ENCODE measurements around the gene TSPAN8. TPM values are rescaled to one million over a fixed set of nuclear protein-coding genes. Genes with fewer than 3 reads are reported as not detected.
"Not testable (repeated sequence)": the region's sequence is repeated elsewhere in the genome, so short reads cannot be mapped to it uniquely, and the experiment has no call there.

Gene TSPAN8
- 1.8 TPM for total RNA-seq
- long read RNA-seq, partial matches to known transcripts = 0 of 3 reads
- long read RNA-seq, other reads (novel, unspliced or antisense) = 0 of 3 reads

GRCh38 chr12:71157601-71158233, at the start of gene TSPAN8:
Gene TSPAN8 (minus strand): TSS chr12:71157999. CDS start chr12:71157678, 321 bp downstream.
- DNase-seq (ENCODE audit: low spot score) = no peak

DNA sequence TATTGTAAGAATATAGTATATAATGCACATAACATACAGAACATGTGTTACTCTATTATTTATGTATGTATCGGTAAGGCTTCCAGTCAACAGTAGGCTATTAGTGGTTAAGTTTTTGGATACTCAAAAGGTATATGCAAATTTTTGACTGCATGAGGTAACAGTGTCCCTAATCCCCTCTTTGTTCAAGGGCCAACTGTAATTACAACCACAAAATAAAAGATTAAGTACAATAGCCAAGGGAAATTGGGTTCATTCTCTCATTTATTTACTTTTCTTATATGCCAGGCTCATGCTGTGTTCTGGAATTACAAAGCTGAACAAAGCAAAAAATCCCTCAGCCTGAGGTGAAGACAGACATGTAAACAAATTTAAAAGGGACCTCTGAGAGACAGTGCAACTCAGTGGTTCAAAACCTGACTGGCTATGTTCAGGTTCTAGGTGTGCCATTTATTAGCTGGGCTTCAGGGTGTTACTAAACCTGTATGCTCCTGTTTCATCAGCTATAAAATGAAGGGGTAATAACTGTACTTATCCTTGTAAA, 43.4 kb upstream of the TSPAN8 start:
- no peak for DNase-seq (ENCODE audit: low spot score)

GRCh38 chr12:71200706-71201105, 42.9 kb upstream of the TSPAN8 start:
- no peak for DNase-seq (ENCODE audit: low spot score)

GRCh38 chr12:71197460-71197859, 39.7 kb upstream of the TSPAN8 start:
- DNase-seq (ENCODE audit: low spot score) = no peak

- DNase-seq (ENCODE audit: low spot score) = no peak
Measured at GRCh38 chr12:71195338-71195896, 37.6 kb upstream of the TSPAN8 start.

- DNase-seq (ENCODE audit: low spot score) = no peak
Measured at GRCh38 chr12:71194657-71195056, 36.9 kb upstream of the TSPAN8 start.

GRCh38 chr12:71193041-71193440, 35.2 kb upstream of the TSPAN8 start:
- DNase-seq (ENCODE audit: low spot score) = no peak

DNA sequence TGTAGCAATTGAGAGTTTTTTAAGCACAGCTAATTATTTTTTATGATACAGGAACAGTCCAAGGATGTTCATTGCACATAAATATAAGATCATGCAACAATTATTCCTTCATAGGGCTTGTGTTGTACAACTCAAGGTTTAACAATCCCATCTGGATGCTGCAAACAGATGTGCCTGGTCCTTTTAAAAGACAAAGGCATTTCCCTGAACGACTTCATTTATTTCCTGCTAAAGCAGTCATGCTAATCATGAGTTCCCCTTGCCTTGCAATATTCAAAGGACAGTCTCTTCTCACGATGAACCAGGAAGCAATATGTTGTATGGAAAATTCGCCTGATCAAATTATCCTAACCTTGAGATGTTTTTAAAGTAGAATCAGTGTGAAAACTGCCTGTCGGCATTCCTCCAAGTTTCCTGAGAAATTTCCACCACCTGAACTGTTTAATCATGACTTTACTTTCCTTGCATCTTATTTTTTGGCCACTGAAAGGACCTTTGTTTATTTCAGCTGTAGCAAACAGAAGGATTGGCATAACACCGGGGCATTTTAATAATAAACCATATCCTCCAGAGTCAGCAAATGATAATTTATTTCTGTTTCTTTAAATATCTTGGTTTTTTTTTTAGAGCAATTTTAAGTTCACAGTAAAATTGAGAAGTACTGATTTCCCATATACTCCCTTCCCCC, 33.9 kb upstream of the TSPAN8 start:
- no peak for DNase-seq (ENCODE audit: low spot score)

DNA sequence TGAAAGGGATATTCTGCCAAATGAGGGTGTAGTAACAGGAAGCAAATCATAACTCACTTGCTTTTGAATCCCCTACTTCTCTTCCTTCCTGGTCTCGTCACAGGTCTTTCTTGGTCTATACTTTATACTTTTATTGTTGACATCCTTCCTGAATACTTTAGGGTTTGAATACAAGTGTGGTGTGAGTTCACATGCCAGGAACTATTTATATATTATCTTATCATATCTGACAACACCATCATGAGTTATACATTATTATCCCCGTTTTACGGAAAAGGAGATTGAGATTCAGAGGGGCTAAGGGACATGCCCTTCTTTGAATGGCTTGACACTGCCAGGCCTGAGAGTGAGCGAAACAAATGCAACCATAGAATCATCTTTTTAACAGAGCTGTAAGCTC, 33.0 kb upstream of the TSPAN8 start:
- no peak for DNase-seq (ENCODE audit: low spot score)

GRCh38 chr12:71187379-71187778, 29.6 kb upstream of the TSPAN8 start:
- no peak for DNase-seq (ENCODE audit: low spot score)

DNA sequence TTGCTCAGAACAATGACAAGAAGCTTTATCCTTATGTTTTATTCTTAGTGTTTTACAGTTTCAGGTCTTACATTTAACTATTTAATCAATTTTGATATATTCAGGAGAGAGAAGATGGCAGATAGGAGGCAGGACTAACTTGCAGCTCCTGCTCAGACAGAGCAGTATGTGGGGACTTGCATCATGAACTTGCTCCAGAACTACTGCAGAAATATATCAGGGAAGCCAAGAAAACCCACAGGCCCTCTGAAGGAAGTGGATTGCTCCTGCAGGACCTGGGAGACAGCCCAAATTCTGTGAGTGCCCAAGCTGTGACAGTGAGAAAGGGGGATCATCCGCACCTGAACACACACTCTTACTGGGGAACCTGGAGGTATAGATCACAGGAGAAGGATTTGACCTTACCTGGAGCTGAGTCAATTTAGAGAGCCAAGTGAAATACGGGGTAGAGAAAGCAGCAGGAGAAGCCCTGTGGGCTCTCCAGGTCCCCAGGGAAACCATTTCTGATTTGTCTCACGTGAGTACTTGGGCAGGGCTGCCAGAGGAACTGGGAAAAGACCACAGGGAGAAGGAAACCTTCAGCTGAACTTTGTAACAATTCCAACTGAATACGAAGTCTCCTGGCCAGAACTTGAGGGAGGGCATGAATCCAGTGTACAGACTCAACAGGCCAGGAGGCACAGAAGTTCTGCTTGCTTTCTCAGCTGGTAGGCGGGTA, 28.9 kb upstream of the TSPAN8 start:
- no peak for DNase-seq (ENCODE audit: low spot score)

DNA sequence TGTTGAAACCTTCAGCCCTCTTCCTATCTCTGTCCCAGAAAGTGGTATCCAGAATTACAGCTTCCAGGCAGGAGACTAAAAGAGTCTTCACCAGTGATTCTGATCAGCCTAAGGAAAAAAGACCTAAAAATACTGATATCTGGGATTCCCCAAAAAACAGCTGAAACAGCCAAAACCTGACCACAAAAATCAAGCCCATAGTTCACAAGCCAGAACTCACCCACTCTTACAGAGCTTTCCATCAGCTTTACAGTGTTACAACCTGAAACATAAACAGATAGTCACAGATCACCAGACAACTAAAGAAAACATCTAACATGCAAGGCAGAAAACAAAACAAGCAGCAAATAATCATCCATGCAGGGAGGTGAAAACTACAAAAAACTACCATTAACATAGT, 26.0 kb upstream of the TSPAN8 start:
- DNase-seq (ENCODE audit: low spot score) = no peak

GRCh38 chr12:71183018-71183417, 25.2 kb upstream of the TSPAN8 start:
- DNase-seq (ENCODE audit: low spot score) = no peak

DNA sequence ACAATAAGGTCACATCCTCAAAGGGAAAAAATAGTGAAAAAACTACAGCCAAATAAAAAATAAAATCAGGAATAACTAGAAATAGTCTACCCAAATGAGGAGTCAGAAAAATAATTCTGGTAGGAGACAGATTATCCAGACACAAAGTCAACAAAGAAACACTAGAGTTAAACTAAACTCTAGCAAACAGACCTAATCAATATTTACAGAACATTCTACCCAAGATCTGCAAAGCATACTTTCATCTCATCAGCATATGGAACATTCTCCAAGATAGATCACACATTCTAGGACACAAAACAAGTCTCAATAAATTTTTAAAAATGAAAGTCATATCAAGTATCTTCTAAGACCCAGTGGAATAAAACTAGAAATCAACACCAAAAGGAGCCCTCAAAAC, 20.4 kb upstream of the TSPAN8 start:
- DNase-seq (ENCODE audit: low spot score) = no peak

DNA sequence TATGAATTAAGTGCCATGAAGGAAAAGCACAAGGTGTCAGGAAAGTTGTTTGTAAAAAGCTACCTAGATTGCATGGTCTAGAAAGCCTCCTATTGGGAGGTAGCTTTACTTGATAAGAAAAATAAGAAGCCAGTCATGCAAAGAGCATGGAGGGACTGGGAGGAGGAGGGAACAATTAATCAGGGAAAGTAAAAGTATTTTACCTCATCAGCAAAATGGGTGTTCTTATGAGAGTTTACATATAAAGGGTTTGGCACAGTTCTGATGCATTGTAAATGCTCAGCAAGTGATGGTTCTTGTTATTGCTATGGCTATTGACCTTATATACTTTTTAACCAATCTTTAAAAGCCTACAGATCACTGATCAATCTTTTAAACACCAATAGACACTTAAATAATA, 17.0 kb upstream of the TSPAN8 start:
- DNase-seq (ENCODE audit: low spot score) = no peak

DNA sequence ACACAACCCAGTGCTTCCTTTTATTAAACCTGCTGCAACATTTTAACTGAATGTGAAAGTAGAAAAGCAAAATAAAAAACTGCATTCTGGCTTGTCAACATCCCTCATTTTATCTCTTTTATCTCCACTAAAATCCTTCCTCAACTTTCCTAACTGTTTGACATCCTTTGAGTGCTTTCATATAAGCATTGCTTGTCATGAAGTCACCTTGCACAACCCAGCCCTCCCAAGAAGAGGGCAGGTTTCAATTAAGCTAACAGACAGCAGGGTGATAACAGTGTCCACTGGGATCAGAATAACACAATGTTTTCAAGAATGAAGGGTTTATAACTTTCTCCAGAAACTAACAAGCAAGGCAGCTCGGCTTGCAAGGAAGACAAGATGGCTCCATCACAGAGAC, 16.3 kb upstream of the TSPAN8 start:
- no peak for DNase-seq (ENCODE audit: low spot score)

GRCh38 chr12:71170456-71170855, 12.7 kb upstream of the TSPAN8 start:
- DNase-seq (ENCODE audit: low spot score) = no peak

- DNase-seq (ENCODE audit: low spot score) = no peak
Measured at GRCh38 chr12:71169286-71169685, 11.5 kb upstream of the TSPAN8 start.

DNA sequence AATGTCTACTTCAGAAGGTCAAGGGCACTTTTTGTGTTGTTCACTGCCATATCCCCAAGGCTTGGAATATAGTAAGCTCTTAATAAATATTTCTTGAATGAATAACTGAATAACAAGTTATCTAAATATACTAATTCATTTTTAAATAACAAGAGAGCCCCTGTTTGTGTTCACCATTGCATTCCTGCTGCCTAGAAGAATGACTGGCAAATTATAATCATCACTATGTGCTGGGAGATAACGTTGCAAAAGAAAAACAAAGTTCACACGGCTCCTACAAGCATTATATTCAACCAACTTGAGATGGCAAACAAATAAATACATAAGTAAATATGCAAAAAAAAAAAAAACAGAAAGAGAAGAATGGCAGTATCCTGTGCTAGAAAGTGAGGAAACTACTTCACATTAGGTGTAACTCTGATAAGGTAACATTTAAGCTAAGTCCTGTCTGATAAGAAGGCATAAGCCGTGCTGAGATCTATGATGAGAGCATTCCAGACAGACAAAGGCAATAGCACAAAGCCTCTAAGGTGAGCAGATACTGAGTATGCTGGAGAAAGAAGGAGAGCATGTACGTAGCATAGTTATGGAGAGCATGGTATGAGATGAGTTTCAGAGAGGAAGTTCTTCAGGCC, 9.2 kb upstream of the TSPAN8 start:
- DNase-seq (ENCODE audit: low spot score) = no peak

DNA sequence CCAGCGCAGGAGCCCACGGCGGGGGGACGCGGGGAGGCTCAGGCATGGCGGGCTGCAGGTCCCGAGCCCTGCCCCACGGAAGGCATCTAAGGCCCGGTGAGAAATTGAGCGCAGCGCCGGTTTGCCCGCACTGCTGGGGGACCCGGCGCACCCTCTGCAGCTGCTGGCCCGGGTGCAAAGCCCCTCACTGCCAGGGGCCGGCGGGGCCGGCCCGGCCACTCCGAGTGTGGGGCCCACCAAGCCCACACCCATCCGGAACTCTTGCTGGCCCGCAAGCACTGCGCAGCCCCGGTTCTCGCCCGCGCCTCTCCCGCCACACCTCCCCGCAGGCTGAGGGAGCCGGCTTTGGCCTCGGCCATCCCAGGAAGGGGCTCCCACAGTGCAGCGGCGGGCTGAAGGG, 8.5 kb upstream of the TSPAN8 start:
- DNase-seq (ENCODE audit: low spot score) = peak; percentile 87

DNA sequence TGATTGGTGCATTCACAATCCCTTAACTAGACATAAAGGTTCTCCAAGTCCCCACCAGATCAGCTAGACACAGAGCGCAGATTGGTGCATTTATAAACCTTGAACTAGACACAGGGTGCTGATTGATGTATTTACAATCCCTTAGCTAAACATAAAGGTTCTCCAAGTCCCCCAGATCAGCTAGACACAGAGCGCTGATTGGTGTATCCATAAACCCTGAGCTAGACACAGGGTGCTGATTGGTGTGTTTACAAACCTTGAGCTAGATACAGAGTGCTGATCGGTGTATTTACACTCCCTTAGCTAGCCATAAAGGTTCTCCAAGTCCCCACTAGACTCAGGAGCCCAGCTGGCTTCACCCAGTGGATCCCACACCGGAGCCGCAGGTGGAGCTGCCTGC, 8.0 kb upstream of the TSPAN8 start:
- DNase-seq (ENCODE audit: low spot score) = not testable (repeated sequence)
